Tibial artery (tissue), 4 donors: ENCODE results near the gene ADGRL4.

Source experiments
- DNase-seq, 2 donors: peaks; one replicate each; pipeline ENCODE4 v3.0.0-alpha.2; 2019
- H3K27ac ChIP-seq, 2 donors: fragments of 200-600 bp; sonication (generic) in 1 of 2; 1 replicate in 1 of 2; 2 replicates in 1 of 2; pipeline ENCODE4 v1.5.1; 2018 to 2019; ENCODE audit warnings: mild to moderate bottlenecking in 1 of 2
- H3K27me3 ChIP-seq, 2 donors: fragments of 200-600 bp; sonication (generic) in 1 of 2; one replicate each; pipeline versions ENCODE4 v1.5.1 to v1.6.0; 2016 to 2019
- H3K36me3 ChIP-seq, 3 donors: fragments of 200-600 bp; sonication (generic) in 2 of 3; one replicate each; pipeline ENCODE4 v1.5.1; 2016 to 2019; ENCODE audit warnings: mild to moderate bottlenecking in 2 of 3
- H3K4me1 ChIP-seq, 4 donors: fragments of 200-600 bp; sonication (generic) in 2 of 4; 1 replicate in 3 of 4; 2 replicates in 1 of 4; pipeline ENCODE4 v1.5.1; 2016 to 2019
- H3K4me3 ChIP-seq, 2 donors: fragments of 200-600 bp; sonication (generic) in 1 of 2; 1 replicate in 1 of 2; 2 replicates in 1 of 2; pipeline ENCODE4 v1.5.1; 2018 to 2019; ENCODE audit warnings: mild to moderate bottlenecking in 2 of 2
- H3K9me3 ChIP-seq, 3 donors: fragments of 200-600 bp; sonication (generic) in 1 of 3; one replicate each; pipeline ENCODE4 v1.5.1; 2016 to 2019
- CTCF ChIP-seq, 2 experiments: fragments of 200-600 bp in 1 of 2; fragments of 450-650 bp in 1 of 2; IDR thresholded peaks; one replicate each; pipeline ENCODE4 v1.5.1; 2017 to 2019; ENCODE audit warnings: antibody characterized with exemption in 2 of 2, mild to moderate bottlenecking in 1 of 2, moderate library complexity in 1 of 2
- intact Hi-C: fragments of 100-400 bp; cut with DNase I; formaldehyde crosslinking; loops from one replicate; pipeline ENCODE4 v1.15.0; 2023; ENCODE audit warnings: low total_unique reads

Gene ADGRL4

GRCh38 chr1:78843546-78843945 lies 163.0 kb downstream of the ADGRL4 start:
- intact Hi-C loops, result no loop called here
- Histone ChIP-seq H3K9me3 (no peaks in the 10 kb centered on the region), H3K4me3 (no peak overlapping the region), H3K36me3 (no peaks in the 10 kb centered on the region), H3K4me1 (peaks cover 0 to 12% (median 4%) of the 10 kb centered on the region in 4 donors), H3K27ac (no peak overlapping the region), H3K27me3 (no peaks in the 10 kb centered on the region)
- TF ChIP-seq CTCF (IDR thresholded peaks at IDR 0.05), result no peak
- no peak for DNase-seq

GRCh38 chr1:78843111-78843510 lies 163.4 kb downstream of the ADGRL4 start:
- intact Hi-C loops, result no loop called here
- no peak for DNase-seq
- Histone ChIP-seq H3K9me3 (no peaks in the 10 kb centered on the region), H3K36me3 (no peaks in the 10 kb centered on the region), H3K4me1 (peaks cover 0 to 12% (median 4%) of the 10 kb centered on the region in 4 donors), H3K27ac (no peak overlapping the region), H3K4me3 (no peak overlapping the region), H3K27me3 (no peaks in the 10 kb centered on the region)
- TF ChIP-seq CTCF (IDR thresholded peaks at IDR 0.05), result no peak

GRCh38 chr1:78840453-78841271 lies 165.9 kb downstream of the ADGRL4 start:
- Histone ChIP-seq H3K4me1 (peaks cover 0 to 17% (median 4%) of the 10 kb centered on the region in 4 donors), H3K27me3 (no peaks in the 10 kb centered on the region), H3K9me3 (no peaks in the 10 kb centered on the region), H3K4me3 (no peak overlapping the region), H3K36me3 (no peaks in the 10 kb centered on the region), H3K27ac (no peak overlapping the region)
- DNase-seq, result no peak
- intact Hi-C loops, result no loop called here
- TF ChIP-seq CTCF (IDR thresholded peaks at IDR 0.05), result no peak
